Measurements from ENCODE around the gene RASGEF1C.

DNA sequence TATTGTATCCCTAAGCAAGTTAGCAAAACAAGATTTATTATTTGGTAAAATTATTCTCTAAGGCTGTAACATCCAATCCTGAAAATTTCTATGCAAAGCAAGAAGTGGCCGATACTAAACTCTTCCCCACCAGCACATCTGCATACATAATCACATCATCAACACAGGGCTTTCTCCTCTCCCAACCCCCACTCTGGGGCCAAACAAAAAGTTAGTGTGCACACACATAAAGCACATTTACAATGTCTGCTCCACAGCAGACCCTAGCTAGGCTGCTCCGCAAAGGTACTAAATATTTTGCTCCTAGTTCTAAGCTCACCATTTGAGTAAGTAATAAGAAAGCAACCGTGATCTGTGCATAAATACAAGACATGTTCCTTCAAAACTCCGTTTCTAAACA lies 141.0 kb downstream of the RASGEF1C start:
- TF ChIP-seq, protein P1, sequence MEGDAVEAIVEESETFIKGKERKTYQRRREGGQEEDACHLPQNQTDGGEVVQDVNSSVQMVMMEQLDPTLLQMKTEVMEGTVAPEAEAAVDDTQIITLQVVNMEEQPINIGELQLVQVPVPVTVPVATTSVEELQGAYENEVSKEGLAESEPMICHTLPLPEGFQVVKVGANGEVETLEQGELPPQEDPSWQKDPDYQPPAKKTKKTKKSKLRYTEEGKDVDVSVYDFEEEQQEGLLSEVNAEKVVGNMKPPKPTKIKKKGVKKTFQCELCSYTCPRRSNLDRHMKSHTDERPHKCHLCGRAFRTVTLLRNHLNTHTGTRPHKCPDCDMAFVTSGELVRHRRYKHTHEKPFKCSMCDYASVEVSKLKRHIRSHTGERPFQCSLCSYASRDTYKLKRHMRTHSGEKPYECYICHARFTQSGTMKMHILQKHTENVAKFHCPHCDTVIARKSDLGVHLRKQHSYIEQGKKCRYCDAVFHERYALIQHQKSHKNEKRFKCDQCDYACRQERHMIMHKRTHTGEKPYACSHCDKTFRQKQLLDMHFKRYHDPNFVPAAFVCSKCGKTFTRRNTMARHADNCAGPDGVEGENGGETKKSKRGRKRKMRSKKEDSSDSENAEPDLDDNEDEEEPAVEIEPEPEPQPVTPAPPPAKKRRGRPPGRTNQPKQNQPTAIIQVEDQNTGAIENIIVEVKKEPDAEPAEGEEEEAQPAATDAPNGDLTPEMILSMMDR (tag by site-specific recombination; IDR thresholded peaks at IDR 0.05): no peak
- TF ChIP-seq, protein P2, sequence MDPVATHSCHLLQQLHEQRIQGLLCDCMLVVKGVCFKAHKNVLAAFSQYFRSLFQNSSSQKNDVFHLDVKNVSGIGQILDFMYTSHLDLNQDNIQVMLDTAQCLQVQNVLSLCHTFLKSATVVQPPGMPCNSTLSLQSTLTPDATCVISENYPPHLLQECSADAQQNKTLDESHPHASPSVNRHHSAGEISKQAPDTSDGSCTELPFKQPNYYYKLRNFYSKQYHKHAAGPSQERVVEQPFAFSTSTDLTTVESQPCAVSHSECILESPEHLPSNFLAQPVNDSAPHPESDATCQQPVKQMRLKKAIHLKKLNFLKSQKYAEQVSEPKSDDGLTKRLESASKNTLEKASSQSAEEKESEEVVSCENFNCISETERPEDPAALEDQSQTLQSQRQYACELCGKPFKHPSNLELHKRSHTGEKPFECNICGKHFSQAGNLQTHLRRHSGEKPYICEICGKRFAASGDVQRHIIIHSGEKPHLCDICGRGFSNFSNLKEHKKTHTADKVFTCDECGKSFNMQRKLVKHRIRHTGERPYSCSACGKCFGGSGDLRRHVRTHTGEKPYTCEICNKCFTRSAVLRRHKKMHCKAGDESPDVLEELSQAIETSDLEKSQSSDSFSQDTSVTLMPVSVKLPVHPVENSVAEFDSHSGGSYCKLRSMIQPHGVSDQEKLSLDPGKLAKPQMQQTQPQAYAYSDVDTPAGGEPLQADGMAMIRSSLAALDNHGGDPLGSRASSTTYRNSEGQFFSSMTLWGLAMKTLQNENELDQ (tag by site-specific recombination; IDR thresholded peaks at IDR 0.05; ENCODE audit: low read depth): no peak
- no peak for TF ChIP-seq PRDM1 (tag by site-specific recombination; IDR thresholded peaks at IDR 0.05)
- TF ChIP-seq, protein P3, sequence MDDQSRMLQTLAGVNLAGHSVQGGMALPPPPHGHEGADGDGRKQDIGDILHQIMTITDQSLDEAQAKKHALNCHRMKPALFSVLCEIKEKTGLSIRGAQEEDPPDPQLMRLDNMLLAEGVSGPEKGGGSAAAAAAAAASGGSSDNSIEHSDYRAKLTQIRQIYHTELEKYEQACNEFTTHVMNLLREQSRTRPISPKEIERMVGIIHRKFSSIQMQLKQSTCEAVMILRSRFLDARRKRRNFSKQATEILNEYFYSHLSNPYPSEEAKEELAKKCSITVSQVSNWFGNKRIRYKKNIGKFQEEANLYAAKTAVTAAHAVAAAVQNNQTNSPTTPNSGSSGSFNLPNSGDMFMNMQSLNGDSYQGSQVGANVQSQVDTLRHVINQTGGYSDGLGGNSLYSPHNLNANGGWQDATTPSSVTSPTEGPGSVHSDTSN (CRISPR knock-in tag; IDR thresholded peaks at IDR 0.05): no peak
